Measurements from ENCODE around the gene ZNF182. TPM values are rescaled to one million over a fixed set of nuclear protein-coding genes. Genes with fewer than 3 reads are reported as not detected.
"Not testable (repeated sequence)": the region's sequence is repeated elsewhere in the genome, so short reads cannot be mapped to it uniquely, and the experiment has no call there.

The ZNF182 gene
- total RNA-seq, 1 experiment from 2014 or later, result 8.1 TPM

GRCh38 chrX:47933946-47934345 lies 69.8 kb downstream of the ZNF182 start:
- Mint-ChIP-seq H3K27me3 (ENCODE audit: unreplicated experiment) (no peaks in the 10 kb centered on the region), H3K36me3 (ENCODE audit: insufficient read depth, unreplicated experiment) (no peaks in the 10 kb centered on the region), H3K27ac (ENCODE audit: unreplicated experiment) (no peak overlapping the region), H3K9me3 (ENCODE audit: low read depth, unreplicated experiment) (no peaks in the 10 kb centered on the region), H3K4me3 (ENCODE audit: low read depth, unreplicated experiment) (no peak overlapping the region), H3K4me1 (ENCODE audit: low read depth, unreplicated experiment) (no peaks in the 10 kb centered on the region)
- no TSS peak for BruUV-seq (replicated peaks)
- no peak for TF ChIP-seq CTCF (IDR thresholded peaks at IDR 0.05; ENCODE audit: unreplicated experiment)
- DNase-seq, result no peak
- intact Hi-C loops (cut with micrococcal nuclease; ENCODE audit: unreplicated experiment), result no loop called here
- CTCF ChIA-PET, result no interaction called here

- H3K4me1 Mint-ChIP-seq (ENCODE audit: low read depth, unreplicated experiment); intact Hi-C loops (cut with micrococcal nuclease; ENCODE audit: unreplicated experiment); H3K27me3 Mint-ChIP-seq (ENCODE audit: unreplicated experiment); CTCF ChIA-PET; DNase-seq; BruUV-seq (replicated peaks); H3K4me3 Mint-ChIP-seq (ENCODE audit: low read depth, unreplicated experiment); H3K27ac Mint-ChIP-seq (ENCODE audit: unreplicated experiment); H3K9me3 Mint-ChIP-seq (ENCODE audit: low read depth, unreplicated experiment); H3K36me3 Mint-ChIP-seq (ENCODE audit: insufficient read depth, unreplicated experiment): not testable (repeated sequence)
Measured at GRCh38 chrX:47931970-47932369, 71.8 kb downstream of the ZNF182 start.

GRCh38 chrX:47927212-47927611 lies 76.6 kb downstream of the ZNF182 start:
- intact Hi-C loops (cut with micrococcal nuclease; ENCODE audit: unreplicated experiment), result no loop called here
- peaks cover 15% of the 10 kb centered on the region for H3K9me3 Mint-ChIP-seq (ENCODE audit: low read depth, unreplicated experiment)
- no peak overlapping the region for H3K27ac Mint-ChIP-seq (ENCODE audit: unreplicated experiment)
- H3K4me1 Mint-ChIP-seq (ENCODE audit: low read depth, unreplicated experiment), result no peaks in the 10 kb centered on the region
- no peaks in the 10 kb centered on the region for H3K27me3 Mint-ChIP-seq (ENCODE audit: unreplicated experiment)
- no peak overlapping the region for H3K4me3 Mint-ChIP-seq (ENCODE audit: low read depth, unreplicated experiment)
- TF ChIP-seq CTCF (IDR thresholded peaks at IDR 0.05; ENCODE audit: unreplicated experiment), result no peak
- CTCF ChIA-PET, result no interaction called here
- no peaks in the 10 kb centered on the region for H3K36me3 Mint-ChIP-seq (ENCODE audit: insufficient read depth, unreplicated experiment)
- no peak for DNase-seq
- BruUV-seq (replicated peaks), result no TSS peak

Other genes with a start within 250 kb of the ZNF182 start
- 10.5 and 10.7 TPM in 2 replicates for gene ZNF81, start 167.1 kb downstream of the ZNF182 start, total RNA-seq (2022)
- not detected in 2 replicates for gene SPACA5, start 3.0 kb upstream of the ZNF182 start, total RNA-seq (2022)
- gene ZNF630, start 67.7 kb upstream of the ZNF182 start, total RNA-seq (2022), result 2.6 and 2.8 TPM in 2 replicates
- not detected in 2 replicates for gene SPACA5B, start 126.6 kb upstream of the ZNF182 start, total RNA-seq (2022)
- not detected in 2 replicates for gene SSX5, start 192.8 kb upstream of the ZNF182 start, total RNA-seq (2022)

Measured in Calu3 (cell line).